ENCODE measurements around the gene USP30. TPM values are rescaled to one million over a fixed set of nuclear protein-coding genes. Genes with fewer than 3 reads are reported as not detected.

Gene USP30
- total and polyA plus RNA-seq, 8 donors: 4.8 to 11.2 (median 9.3) TPM

DNA sequence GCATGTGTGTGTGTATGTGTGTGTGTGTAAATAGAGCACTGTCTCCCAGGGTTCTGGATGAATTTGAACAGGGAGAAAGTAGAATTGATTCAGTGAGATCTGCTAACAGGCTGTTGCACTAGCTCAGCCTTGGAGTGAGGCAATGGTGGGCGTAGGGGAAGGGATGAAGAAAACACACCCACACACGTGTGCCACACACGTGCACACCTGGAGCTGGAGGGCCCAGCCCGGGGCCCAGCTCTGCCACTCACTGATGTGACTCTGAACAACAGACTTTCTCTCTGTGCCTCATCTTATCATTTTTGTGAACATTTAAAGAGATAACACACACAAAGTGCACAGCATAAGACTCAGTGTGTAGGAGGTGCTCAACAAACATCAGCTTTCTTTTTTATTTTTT is 68.2 kb downstream of the USP30 start:
- Histone ChIP-seq H3K9me3 (no peaks in the 10 kb centered on the region), H3K4me3 (no peak overlapping the region), H3K27ac (no peak overlapping the region), H3K36me3 (no peaks in the 10 kb centered on the region), H3K4me1 (peaks cover 16 to 41% (median 37%) of the 10 kb centered on the region in 3 donors), H3K27me3 (no peaks in the 10 kb centered on the region)
- DNase-seq (peak in 1 of 6 donors; percentile 30), ATAC-seq (no peak), FAIRE-seq (no peak)
- intact Hi-C loops (cut with DNase I): no loop called here
- 52 to 77% methylated on average over 4 of the region's 4 CpGs for WGBS, 2 donors
- TF ChIP-seq, protein P1, sequence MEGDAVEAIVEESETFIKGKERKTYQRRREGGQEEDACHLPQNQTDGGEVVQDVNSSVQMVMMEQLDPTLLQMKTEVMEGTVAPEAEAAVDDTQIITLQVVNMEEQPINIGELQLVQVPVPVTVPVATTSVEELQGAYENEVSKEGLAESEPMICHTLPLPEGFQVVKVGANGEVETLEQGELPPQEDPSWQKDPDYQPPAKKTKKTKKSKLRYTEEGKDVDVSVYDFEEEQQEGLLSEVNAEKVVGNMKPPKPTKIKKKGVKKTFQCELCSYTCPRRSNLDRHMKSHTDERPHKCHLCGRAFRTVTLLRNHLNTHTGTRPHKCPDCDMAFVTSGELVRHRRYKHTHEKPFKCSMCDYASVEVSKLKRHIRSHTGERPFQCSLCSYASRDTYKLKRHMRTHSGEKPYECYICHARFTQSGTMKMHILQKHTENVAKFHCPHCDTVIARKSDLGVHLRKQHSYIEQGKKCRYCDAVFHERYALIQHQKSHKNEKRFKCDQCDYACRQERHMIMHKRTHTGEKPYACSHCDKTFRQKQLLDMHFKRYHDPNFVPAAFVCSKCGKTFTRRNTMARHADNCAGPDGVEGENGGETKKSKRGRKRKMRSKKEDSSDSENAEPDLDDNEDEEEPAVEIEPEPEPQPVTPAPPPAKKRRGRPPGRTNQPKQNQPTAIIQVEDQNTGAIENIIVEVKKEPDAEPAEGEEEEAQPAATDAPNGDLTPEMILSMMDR (IDR thresholded peaks at IDR 0.05): no peak

DNA sequence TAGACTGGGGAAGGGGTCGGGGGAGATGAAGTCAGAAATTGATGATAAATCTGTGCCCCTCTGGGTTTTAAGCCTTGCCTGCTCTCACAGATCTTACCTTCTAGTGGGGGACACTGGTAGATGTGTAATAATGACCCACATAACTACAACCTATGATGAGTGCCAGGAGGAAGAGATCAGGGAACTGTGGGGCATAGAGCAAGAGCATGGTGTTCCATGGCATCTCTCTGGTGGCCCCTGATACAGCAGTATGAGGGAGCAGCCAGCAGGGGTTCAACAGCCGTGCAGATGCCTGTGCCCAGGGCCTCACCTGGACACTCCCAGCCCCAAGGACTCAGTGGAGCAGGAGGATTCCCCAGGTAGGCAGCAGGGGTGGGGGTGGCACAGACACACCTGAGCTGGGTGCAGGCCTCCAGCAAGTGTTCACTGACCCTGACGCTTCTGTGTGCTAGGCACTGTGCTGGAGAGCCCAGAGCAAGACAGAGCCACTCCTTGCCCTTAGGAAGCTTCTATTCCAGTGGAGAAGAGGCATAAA is 69.0 kb downstream of the USP30 start:
- intact Hi-C loops (cut with DNase I): no loop called here
- peaks cover 14 to 33% (median 28%) of the 10 kb centered on the region in 3 donors for H3K4me1 ChIP-seq
- H3K9me3 ChIP-seq: no peaks in the 10 kb centered on the region
- WGBS, 2 donors: 93 to 95% methylated on average over 3 of the region's 3 CpGs
- ATAC-seq (no peak), FAIRE-seq (no peak), DNase-seq (peak in 1 of 6 donors; percentile 37)
- no peaks in the 10 kb centered on the region for H3K27me3 ChIP-seq
- no peak overlapping the region for H3K4me3 ChIP-seq
- H3K27ac ChIP-seq: no peak overlapping the region
- no peaks in the 10 kb centered on the region for H3K36me3 ChIP-seq
- TF ChIP-seq, protein P1 (IDR thresholded peaks at IDR 0.05): no peak

DNA sequence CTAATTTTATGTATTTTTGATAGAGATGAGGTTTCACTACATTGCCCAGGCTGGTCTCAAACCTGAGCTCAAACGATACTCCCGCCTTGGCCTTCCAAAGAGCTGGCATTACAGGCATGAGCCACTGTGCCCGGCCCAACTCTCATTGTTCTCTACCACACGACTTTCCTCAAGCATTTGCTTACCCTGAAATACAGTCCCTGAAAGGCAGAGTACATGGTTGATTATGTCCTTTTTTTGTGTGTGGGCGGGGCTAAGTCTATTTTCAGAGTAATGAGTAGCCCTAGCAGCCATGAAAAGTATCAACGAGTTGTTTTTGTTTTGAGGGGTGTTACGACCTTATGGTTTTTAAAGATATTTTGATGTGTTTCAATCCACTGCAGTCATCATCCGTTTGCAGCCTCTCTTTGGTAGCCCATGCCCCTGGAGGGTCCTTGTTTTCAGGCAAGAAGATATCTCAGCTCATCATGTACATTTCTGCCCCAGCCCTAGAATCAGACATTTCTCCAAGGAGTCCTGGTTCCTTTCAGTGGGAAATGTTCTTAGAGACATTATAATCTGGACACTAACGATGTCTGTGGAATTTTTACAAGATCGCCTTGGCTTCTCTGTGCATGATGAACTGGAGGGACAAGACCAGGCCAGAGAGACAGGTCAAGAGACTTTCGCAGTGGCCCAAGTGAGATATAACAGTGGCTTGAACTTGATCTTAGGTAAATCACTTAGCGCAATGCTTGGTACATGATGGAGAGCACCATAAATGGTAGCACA is 72.7 kb downstream of the USP30 start:
- Histone ChIP-seq H3K4me1 (peaks cover 0 to under 1% (median 0%) of the 10 kb centered on the region in 3 donors), H3K4me3 (no peak overlapping the region), H3K27me3 (no peaks in the 10 kb centered on the region), H3K36me3 (no peaks in the 10 kb centered on the region), H3K9me3 (no peaks in the 10 kb centered on the region), H3K27ac (no peak overlapping the region)
- FAIRE-seq: no peak
- DNase-seq: no peak
- 86% methylated on average over 12 of the region's 12 CpGs for WGBS, 2 donors
- no peak for ATAC-seq
- intact Hi-C loops (cut with DNase I): no loop called here
- TF ChIP-seq, protein P1 (IDR thresholded peaks at IDR 0.05): no peak

DNA sequence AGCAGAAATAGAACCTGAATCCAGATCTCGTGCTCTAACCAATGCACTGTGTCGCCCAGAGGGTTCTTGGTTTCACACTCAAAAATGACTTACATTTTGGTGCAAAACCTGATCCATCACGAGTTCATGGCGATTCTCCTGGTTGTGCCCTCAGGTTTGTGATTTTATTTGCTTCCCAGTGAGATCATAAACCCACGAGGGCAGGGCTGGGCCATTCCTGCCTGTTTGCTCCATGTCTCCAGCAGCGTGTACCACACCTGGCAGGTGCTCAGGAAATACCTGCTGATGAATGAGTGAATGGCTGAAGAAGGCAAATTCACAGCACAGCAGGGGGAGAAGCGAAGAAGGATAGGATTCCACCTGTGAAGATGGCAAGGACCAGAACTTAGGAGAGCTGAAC is 73.4 kb downstream of the USP30 start:
- Histone ChIP-seq H3K36me3 (no peaks in the 10 kb centered on the region), H3K27ac (no peak overlapping the region), H3K4me3 (no peak overlapping the region), H3K27me3 (no peaks in the 10 kb centered on the region), H3K4me1 (peaks cover 0 to 2% (median 0%) of the 10 kb centered on the region in 3 donors), H3K9me3 (no peaks in the 10 kb centered on the region)
- WGBS, 2 donors: 64 to 67% methylated on average over 7 of the region's 7 CpGs
- DNase-seq (no peak), ATAC-seq (peak in 2 of 4 donors; percentile 24 to 37), FAIRE-seq (no peak)
- intact Hi-C loops (cut with DNase I): no loop called here
- TF ChIP-seq, protein P1 (IDR thresholded peaks at IDR 0.05): no peak

DNA sequence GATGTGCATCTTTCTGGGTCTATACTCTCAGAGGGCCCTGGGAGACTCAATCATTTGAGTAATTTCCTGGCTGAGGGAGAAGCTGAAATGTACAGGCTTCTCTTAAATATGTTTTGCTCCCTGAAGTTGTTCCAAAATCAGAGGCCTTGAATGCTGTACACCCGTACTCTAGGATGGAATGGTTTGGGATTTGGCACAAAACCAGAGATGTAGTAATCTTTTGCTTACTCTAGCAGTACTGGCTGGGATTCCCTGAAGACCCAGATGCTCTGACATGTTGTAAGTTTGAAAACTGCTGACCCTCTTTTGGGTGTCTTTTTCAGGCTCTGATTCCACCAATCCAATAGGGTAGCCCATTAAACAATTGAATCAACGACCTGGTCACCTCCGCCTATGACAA is 74.4 kb downstream of the USP30 start:
- H3K4me1 ChIP-seq: peaks cover 0 to 9% (median 0%) of the 10 kb centered on the region in 3 donors
- no peak overlapping the region for H3K4me3 ChIP-seq
- no peaks in the 10 kb centered on the region for H3K27me3 ChIP-seq
- 62 to 63% methylated on average over 3 of the region's 3 CpGs for WGBS, 2 donors
- intact Hi-C loops (cut with DNase I): no loop called here
- DNase-seq (no peak), ATAC-seq (no peak), FAIRE-seq (no peak)
- TF ChIP-seq, protein P1 (IDR thresholded peaks at IDR 0.05): no peak
- H3K9me3 ChIP-seq: no peaks in the 10 kb centered on the region
- no peak overlapping the region for H3K27ac ChIP-seq
- no peaks in the 10 kb centered on the region for H3K36me3 ChIP-seq
